Activated CD8-positive, alpha-beta memory T cell treated with anti-CD3 and anti-CD28 coated beads, Interleukin-2, amount 50 U/mL, for 24 hours (primary cell): ENCODE results near the gene DIAPH2.

Experiments used
- DNase-seq: peaks from one replicate; pipeline ENCODE4 v3.0.0-alpha.2; 2020; ENCODE audit errors: extremely low read depth

DIAPH2 gene

GRCh38 chrX:97175147-97175546, 490.5 kb downstream of the DIAPH2 start:
- DNase-seq, result no peak

GRCh38 chrX:97189668-97190067, 505.0 kb downstream of the DIAPH2 start:
- DNase-seq, result no peak

- DNase-seq, result no peak
Observed at GRCh38 chrX:97199501-97199900, 514.9 kb downstream of the DIAPH2 start.

- no peak for DNase-seq
Observed at GRCh38 chrX:97200454-97200853, 515.8 kb downstream of the DIAPH2 start.

DNA sequence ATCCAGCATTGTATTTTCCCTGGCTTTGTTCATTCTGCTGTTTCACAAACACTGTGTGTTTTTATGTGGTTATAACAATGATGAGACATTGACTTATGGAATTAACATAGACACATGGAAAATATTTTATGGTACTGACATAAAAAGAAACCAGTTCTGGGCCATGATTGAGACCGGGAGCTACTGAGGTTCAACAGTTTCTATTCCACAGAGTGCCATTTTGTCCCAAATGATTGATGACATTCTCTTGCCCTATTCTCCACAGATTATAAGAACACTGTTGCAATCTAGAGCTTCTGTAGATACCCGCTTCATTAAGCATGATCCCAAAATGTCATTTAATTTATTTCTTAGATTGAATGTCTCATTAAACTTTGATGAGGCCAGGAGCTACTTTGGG, 525.9 kb downstream of the DIAPH2 start:
- no peak for DNase-seq

- DNase-seq, result no peak
Observed at GRCh38 chrX:97211070-97211469, 526.4 kb downstream of the DIAPH2 start.

DNA sequence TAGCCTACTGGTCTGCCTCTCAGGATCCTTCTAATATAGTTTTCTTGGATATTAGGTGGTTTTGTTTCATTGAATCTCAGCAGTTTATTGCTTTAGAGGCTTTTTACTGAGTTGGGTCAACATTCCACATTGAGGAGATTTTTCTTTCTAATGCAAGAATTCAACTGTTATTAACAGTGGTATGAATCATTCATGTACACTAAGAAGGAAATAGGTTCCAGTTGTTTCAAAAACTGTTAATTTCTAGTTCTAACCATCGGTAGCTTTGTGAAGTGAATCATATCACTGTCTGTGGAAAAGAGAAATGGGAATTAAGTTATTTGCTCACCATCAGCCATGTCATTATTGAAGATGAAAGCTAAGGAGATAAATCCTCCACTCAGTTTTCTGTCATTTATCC, 530.5 kb downstream of the DIAPH2 start:
- no peak for DNase-seq

GRCh38 chrX:97224148-97224547, 539.5 kb downstream of the DIAPH2 start:
- no peak for DNase-seq

GRCh38 chrX:97229318-97229717, 544.7 kb downstream of the DIAPH2 start:
- no peak for DNase-seq

GRCh38 chrX:97230948-97231347, 546.3 kb downstream of the DIAPH2 start:
- no peak for DNase-seq

DNA sequence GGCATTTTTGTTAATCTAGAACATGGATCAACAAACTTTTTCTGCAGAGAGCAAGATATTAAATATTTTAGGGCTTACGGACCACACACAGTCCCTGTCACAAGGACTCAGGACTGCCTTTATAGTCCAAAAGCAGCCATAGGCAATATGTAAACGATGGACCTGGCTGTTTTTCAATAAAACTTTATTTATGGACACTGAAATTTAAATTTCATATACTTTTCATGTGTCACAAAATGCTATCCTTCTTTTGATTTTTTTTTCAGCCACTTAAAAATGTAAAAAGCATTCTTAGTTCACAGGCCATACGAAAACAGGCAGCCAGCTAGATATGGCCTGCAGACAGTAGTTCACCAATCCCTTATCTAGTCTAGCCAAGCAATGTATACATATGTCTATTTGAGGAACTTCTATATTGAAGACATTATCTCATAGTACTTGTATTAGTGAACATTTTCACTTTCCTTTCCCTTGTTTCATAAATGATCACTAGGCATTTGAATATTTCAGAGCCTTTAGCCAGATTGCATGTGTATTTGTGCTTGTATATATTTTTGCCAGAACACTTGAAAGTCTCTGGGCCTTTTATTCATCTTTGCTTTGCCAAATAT, 549.9 kb downstream of the DIAPH2 start:
- no peak for DNase-seq

- no peak for DNase-seq
Observed at GRCh38 chrX:97238632-97239031, 554.0 kb downstream of the DIAPH2 start.

DNA sequence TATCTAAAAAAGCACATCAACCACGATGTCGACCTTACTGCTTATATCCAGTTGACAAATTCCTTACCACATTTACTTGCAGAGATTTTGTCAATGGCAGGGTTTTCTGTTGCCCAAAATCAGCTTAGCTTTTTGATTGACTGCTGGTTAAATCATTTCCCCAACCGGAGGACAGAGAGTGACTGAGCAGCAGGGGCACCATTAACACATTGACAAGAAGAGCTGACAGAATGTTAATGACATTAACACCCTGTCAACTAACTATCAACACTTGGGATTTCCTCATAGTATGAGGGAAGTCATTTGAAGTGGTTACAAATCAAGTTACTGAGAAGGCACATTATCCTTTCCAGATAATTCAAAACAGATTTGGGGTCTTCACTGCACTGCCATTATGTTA, 567.5 kb downstream of the DIAPH2 start:
- DNase-seq, result no peak

GRCh38 chrX:97260679-97261078, 576.0 kb downstream of the DIAPH2 start:
- DNase-seq, result no peak

DNA sequence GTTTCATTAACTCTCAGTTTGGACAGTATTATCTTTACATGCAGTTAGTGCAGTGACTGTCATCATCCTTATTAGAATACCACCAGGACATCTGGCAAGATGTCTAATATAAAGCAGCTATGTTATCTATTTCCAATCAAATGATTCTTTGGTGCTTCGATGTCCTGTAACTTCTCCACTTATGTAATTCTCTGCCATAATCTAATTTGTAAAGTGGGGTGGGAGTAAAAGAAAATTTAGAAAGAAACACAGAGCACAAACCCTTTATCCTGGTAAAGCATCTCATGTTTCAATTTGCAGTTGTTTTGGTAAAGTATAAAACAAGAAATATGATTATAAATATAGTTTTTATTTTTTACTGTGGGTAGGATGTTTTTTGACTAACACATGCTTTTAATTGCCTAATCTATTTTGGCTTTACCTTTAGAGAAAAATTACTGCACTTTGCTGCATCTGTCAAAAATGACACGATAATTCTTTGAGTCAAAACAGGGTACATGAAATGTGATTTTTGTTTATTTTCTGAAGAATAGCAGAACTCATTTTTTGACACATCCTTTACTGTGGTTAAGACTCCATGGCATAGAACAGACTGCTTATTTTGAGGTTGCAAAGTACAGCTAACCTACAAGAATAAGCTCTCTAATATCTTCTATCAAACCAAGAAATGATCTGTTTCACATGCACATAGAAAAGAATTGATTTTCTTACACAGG, 581.9 kb downstream of the DIAPH2 start:
- no peak for DNase-seq

DNA sequence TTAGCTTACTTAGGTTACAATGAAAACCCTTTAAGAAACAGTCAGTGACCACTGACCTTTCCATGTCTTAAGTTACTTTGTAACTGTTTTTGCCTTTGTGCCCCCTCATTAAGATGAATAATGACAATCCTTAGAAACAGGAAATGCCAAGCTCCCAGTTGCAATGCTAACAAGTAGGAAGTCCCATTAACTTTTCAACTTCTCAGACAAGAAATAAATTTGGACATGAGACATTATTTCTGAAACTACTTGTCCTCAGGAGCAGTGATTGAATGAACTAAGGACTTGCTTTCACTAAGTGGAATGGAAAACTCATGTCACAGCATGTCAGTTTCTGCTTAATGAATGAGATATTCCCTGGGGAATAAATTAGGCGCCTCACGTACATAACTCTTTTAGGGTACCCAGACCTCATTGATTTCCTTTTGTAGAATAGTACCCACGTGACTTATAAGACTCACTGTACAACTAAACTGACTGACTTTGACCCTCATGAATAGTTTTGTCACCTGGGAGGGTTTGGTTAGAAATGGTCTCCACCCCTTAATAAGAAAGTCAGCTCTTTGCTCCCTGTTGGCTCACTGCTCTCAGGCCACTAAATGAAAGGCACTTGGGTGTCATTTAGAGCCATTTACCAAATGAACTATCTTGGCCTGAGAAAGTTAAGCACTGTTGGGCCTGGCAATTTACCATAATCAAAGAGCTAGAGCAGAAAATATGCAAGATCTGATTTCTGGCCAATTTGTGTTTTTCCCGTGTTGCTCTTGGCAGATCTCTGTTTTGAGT, 582.9 kb downstream of the DIAPH2 start:
- DNase-seq, result no peak

DNA sequence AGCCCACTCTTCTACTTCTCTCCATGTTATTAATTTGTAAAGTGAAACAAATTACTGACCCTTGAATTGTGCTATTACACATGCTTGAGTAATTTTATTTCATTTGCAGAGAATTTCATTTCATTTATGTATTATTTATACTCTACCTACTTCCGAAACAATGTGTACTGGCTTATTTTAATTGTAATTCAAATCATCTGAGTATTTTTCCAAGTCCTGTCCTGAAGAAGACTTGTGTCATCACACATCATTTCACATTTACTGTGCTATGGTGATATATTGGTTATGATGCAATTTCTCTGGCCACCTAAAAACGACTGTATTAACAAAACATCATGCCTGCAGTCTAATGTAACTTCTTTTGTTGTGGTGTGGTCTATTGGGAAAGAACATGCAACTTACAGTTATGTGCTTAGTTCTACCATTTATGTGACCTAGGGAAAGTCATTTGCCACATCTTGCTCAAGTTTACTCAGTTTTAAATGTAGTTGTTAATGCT, 583.6 kb downstream of the DIAPH2 start:
- no peak for DNase-seq

DNA sequence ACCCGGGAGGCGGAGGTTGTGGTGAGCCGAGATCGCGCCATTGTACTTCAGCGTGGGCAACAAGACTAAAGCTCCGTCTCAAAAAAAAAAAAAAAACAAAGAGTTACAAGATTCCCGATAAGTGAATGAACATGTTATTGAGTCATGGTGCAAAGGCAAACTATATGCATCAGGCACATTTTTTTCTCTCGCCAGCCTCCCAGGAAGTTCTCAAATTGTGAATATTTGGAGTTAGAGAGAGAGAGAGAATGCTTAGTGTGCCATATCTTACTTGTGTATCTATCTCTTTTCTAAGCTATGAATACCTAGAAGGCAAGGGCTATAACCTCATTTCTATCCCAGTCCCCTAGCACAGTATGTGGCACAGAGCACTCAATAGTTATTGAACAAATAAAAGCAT, 599.9 kb downstream of the DIAPH2 start:
- no peak for DNase-seq

DNA sequence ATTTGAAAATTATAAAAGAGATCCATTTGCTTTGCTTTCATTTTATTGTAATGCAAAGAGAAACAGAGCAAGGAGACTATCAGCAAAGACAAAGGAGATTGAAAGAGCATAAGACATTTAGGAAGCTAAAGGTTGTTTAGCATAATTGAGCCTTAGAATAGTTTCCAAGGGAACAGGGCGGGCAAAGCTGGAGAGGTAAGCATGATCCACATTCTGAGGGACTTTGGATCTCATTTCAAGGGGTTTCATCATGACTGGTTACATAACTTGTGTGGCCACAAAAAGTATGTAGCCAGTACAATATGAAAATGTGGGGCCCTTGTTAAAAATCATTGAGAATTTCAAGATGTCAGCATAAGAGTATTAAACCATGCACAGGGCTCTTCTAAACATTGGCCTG, 605.6 kb downstream of the DIAPH2 start:
- DNase-seq, result no peak

DNA sequence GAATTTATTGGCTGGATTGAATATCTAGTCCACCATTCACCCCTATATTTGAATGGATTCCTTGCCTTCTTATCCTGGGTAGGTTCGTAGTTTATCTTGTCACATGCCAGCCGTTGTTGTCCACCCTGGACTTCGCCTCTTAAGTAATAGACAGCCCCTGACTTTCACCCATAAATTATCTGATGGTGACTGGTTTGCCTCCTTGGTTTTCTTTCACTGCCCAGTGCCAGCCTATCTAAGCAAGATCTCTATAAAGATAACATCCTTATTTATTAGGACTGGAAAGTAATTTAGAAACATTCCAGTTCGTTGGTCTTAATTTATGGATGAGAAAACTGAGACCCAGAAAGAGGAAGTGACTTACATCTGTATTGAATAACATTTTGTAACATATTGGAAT, 609.4 kb downstream of the DIAPH2 start:
- no peak for DNase-seq

DNA sequence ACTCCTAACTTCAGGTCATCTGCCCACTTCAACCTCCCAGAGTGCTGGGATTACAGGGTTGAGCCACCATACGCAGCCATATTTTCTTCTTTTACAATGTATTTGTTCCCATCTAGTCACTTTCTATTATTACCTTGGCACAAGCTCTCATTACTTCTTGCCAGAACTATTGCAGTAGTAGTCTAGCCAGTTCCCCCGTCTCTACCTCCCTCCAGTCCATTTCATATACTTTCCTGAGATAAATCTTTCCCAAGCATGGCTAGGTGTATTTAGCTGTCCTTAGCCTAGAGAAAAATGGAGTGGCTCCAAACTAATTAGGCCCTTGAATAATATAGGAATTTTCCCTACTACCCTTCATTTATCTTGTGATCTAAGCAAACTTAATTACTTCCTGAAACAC, 611.3 kb downstream of the DIAPH2 start:
- DNase-seq, result no peak

DNA sequence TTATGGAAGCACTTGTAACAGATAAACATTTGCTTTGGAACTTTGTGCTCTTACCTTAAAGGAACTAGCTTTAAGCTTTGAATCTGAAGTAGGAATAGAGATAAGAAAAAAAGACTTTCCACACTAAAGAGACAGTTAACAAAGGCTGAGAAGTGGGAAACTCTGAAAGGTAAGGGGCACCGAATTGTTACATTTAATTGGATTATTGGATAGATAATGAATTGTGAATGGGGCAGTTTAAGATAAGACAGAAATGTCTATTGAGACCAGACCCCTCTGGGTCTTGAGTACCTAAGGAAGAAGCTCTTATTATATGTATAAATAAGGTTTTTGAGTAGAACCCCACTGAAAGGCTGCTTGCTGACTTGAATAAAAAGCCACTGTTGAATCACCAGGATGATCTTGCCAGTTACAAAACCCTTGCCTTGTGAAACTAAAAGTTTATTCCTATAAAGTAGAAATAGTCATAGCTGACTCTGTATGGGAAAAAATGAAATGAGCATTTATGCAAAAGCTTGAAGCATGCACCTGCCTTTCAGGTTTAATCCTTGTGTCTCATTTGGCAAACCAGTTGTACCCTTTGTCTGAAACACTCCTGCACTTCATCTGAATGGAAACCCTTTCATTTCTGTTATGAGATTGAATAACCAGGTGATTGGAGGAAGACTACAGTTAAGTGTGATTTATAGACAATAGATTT, 622.3 kb downstream of the DIAPH2 start:
- DNase-seq, result no peak
